Prostate gland (tissue), 2 donors: Measurements from ENCODE around the gene KCNV2.

Experiments used
- CTCF ChIP-seq, 4 experiments: fragments of 200-600 bp in 2 of 4; fragments of 450-650 bp in 2 of 4; sonication (generic) in 2 of 4; IDR thresholded peaks; 1 replicate in 3 of 4; 2 replicates in 1 of 4; pipeline ENCODE4 v1.5.1; 2016 to 2019; ENCODE audit warnings: antibody characterized with exemption in 4 of 4, mild to moderate bottlenecking in 2 of 4, moderate library complexity in 2 of 4
- POLR2A ChIP-seq: fragments of 450-650 bp; IDR thresholded peaks from one replicate; pipeline ENCODE4 v1.6.1; 2016; ENCODE audit warnings: antibody characterized with exemption, mild to moderate bottlenecking

- TF ChIP-seq CTCF (IDR thresholded peaks at IDR 0.05) (no peak), POLR2A (no peak)
Observed at GRCh38 chr9:2777454-2777853, 60.1 kb downstream of the KCNV2 start.
